GM20000 (cell line): ENCODE measurements around the gene XRCC2.
"Not testable (repeated sequence)": the region's sequence is repeated elsewhere in the genome, so short reads cannot be mapped to it uniquely, and the experiment has no call there.

Experiments used
- DNase-seq: peaks from one replicate; pipeline ENCODE4 v3.0.0; 2012; ENCODE audit warnings: low spot score
- CTCF ChIP-seq: IDR thresholded peaks from 2 replicates; pipeline ENCODE4 v1.5.1; 2012; ENCODE audit warnings: mild to moderate bottlenecking, control low read depth; ENCODE audit errors: extremely low read depth, missing control alignments

Gene XRCC2

GRCh38 chr7:152661479-152661878, 14.5 kb downstream of the XRCC2 start:
- no peak for DNase-seq
- TF ChIP-seq CTCF, result no peak

- TF ChIP-seq CTCF, result no peak
Measured at GRCh38 chr7:152660021-152660420, 15.9 kb downstream of the XRCC2 start.

GRCh38 chr7:152654971-152655370, 21.0 kb downstream of the XRCC2 start:
- no peak for TF ChIP-seq CTCF
- no peak for DNase-seq

More at GRCh38 chr7:152660021-152660420, 15.9 kb downstream of the XRCC2 start:
- no peak for DNase-seq

- TF ChIP-seq CTCF, result no peak
- DNase-seq, result no peak
Measured at GRCh38 chr7:152649220-152649619, 26.7 kb downstream of the XRCC2 start.

GRCh38 chr7:152647009-152647408, 28.9 kb downstream of the XRCC2 start:
- no peak for DNase-seq
- TF ChIP-seq CTCF, result no peak

- DNase-seq, result not testable (repeated sequence)
Measured at GRCh38 chr7:152646579-152646978, 29.4 kb downstream of the XRCC2 start.

- no peak for TF ChIP-seq CTCF
- DNase-seq, result no peak
Measured at GRCh38 chr7:152643979-152644559, 31.9 kb downstream of the XRCC2 start.

- no peak for TF ChIP-seq CTCF
- DNase-seq, result no peak
Measured at GRCh38 chr7:152641384-152641783, 34.6 kb downstream of the XRCC2 start.
